Esophagus squamous epithelium (tissue), 5 donors: ENCODE measurements around the gene KCNG2. TPM values are rescaled to one million over a fixed set of nuclear protein-coding genes. Genes with fewer than 3 reads are reported as not detected.

Source experiments
- DNase-seq: peaks from one replicate; lab custom pipeline; 2025; lab: John Stamatoyannopoulos, UW
- H3K27ac ChIP-seq, 4 donors: fragments of 200-600 bp; sonication (generic); one replicate each; pipeline ENCODE4 v1.5.1; 2016 to 2019; ENCODE audit warnings: mild to moderate bottlenecking in 1 of 4
- H3K27me3 ChIP-seq, 4 donors: fragments of 200-600 bp; sonication (generic); 1 replicate in 3 of 4; 2 replicates in 1 of 4; pipeline versions ENCODE4 v1.5.1 to v1.6.0; 2017 to 2021; ENCODE audit warnings: antibody characterized with exemption in 1 of 4
- H3K36me3 ChIP-seq, 3 donors: fragments of 200-600 bp; sonication (generic); one replicate each; pipeline ENCODE4 v1.5.1; 2016 to 2019
- H3K4me1 ChIP-seq, 3 donors: fragments of 200-600 bp; sonication (generic); one replicate each; pipeline ENCODE4 v1.5.1; 2017 to 2019
- H3K4me3 ChIP-seq, 4 donors: fragments of 200-600 bp; sonication (generic); 1 replicate in 3 of 4; 2 replicates in 1 of 4; pipeline ENCODE4 v1.5.1; 2016 to 2019; ENCODE audit warnings: mild to moderate bottlenecking in 2 of 4, moderate library complexity in 1 of 4
- H3K9me3 ChIP-seq, 3 donors: fragments of 200-600 bp; sonication (generic); one replicate each; pipeline ENCODE4 v1.5.1; 2016 to 2019
- POLR2A ChIP-seq, 4 donors: fragments of 450-650 bp; IDR thresholded peaks; one replicate each; pipeline ENCODE4 v1.6.1; 2017; ENCODE audit warnings: antibody characterized with exemption in 4 of 4, mild to moderate bottlenecking in 4 of 4, moderate library complexity in 3 of 4
- WGBS, 2 donors: methylation state at CpG; one replicate each; pipeline ENCODE4 v1.1.5; 2018; 5-methylcytosine and 5-hydroxymethylcytosine counted together
- intact Hi-C: fragments of 100-400 bp; cut with DNase I; formaldehyde crosslinking; loops from one replicate; pipeline ENCODE4 v1.15.0; 2022
- total RNA-seq, 4 donors: library from RNA; depleted of rRNA; stranded (reverse); fragments of >200 nt; gene quantifications; one replicate each; pipeline ENCODE4 v1.1.0, GENCODE V29; 2016
- TF ChIP-seq, protein P1 (sequence below), 6 experiments: fragments of 450-650 bp in 4 of 6; fragments of 200-600 bp in 2 of 6; sonication (generic) in 2 of 6; IDR thresholded peaks; one replicate each; pipeline ENCODE4 v1.5.1; 2016 to 2019; ENCODE audit warnings: antibody characterized with exemption in 6 of 6, mild to moderate bottlenecking in 4 of 6, moderate library complexity in 4 of 6
- donor health status: DM: yes; HTN: yes; CAD: no.

Gene KCNG2
- total RNA-seq, 4 donors from 2014 or later = 0.19 TPM; not detected in 3

DNA sequence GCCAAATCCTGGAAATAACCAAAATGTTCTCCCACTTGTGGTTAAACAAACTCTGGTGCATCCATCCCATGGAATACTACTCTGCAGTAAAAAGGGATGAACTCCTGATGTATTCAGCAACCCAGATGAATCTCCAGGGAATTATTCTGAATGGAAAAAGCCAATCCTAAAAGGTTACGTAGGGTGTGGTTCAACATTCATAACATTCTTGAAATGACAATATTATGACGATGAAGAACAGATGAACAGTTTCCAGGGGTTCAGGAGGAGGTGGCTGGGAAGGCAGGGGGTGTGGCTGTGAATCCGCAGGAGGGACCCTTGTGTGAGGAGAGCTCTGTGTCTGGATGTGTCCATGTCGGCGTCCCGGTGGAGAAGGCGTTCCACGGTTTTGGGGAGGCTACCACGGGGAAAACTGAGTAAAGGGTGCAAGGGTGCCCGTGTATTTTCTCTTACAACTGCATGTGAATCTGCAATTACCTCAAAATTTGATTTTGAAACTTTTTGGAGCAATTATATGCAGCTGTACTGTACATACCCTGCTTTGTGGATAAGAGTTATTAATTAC, 47.3 kb downstream of the KCNG2 start:
- Histone ChIP-seq H3K9me3 (peaks cover 0 to 15% (median 3%) of the 10 kb centered on the region in 3 donors), H3K27me3 (peaks cover 0 to 4% (median 0%) of the 10 kb centered on the region in 4 donors), H3K4me3 (no peak overlapping the region), H3K27ac (no peak overlapping the region), H3K36me3 (no peaks in the 10 kb centered on the region), H3K4me1 (no peaks in the 10 kb centered on the region)
- 81 to 92% methylated on average over 10 of the region's 10 CpGs for WGBS, 2 donors
- intact Hi-C loops = no loop called here
- DNase-seq = no peak
- TF ChIP-seq, protein P1, sequence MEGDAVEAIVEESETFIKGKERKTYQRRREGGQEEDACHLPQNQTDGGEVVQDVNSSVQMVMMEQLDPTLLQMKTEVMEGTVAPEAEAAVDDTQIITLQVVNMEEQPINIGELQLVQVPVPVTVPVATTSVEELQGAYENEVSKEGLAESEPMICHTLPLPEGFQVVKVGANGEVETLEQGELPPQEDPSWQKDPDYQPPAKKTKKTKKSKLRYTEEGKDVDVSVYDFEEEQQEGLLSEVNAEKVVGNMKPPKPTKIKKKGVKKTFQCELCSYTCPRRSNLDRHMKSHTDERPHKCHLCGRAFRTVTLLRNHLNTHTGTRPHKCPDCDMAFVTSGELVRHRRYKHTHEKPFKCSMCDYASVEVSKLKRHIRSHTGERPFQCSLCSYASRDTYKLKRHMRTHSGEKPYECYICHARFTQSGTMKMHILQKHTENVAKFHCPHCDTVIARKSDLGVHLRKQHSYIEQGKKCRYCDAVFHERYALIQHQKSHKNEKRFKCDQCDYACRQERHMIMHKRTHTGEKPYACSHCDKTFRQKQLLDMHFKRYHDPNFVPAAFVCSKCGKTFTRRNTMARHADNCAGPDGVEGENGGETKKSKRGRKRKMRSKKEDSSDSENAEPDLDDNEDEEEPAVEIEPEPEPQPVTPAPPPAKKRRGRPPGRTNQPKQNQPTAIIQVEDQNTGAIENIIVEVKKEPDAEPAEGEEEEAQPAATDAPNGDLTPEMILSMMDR (IDR thresholded peaks at IDR 0.05) = no peak
- TF ChIP-seq POLR2A (IDR thresholded peaks at IDR 0.05) = no peak

DNA sequence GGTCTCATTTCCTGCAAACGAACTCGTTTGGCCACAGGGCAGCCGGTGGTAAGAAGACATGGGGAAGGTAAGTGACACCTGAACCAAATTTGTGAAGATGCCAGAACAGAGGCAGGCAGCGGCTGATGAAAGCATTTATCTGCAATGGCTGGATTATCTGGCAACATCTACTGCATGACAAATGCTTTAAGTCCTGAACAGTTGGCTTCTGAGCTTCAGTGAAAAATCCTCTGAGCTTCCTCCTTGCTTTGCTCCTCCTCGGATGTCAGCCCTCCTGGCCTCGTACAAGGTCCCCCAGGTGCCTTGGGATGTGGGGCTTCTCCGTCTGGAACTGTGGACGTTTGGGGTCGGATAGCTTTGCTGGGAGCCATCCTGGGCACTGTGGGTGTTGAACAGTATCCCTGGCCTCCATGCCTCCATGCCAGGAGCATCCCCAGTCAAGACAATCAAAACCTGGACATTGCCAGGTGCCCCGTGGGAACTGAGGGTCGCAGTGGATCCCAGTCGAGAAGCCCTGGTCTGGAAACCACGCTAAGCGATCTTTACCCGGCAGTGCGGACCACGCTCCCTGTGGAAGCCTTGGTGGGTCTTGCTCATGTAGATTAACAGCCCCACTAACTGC, 49.3 kb downstream of the KCNG2 start:
- no peak for DNase-seq

DNA sequence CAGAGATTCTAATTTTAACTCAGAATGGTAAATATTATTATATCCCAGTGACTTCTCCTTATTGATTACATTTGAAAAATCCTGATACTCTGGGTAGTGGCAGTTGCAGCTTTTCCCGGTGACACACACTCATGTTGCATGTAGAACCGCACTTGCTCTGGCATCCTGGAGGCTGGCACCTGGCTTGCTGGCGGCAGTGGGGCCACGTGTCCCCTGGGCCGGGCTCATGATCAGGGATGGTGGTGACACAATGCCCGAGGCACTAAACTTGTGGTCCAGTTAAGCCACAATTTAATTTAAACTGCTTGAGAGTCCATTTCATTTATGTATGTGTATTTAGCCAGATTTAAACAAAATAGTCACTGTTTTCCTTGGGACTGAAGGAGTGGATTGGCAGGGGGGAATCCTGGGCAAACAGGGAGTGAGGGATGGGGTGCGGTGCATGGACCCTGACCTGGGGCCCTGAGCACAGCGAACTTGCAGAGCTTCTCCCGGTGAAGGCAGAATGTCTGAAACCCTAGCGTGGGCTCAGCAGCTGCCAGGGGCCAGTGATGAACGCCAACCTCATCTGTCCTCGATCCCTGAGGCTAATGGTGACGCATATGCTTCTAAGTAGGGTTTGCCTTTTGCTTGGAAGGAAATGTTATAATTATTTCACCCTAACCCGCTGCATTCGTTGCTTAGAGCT, 50.0 kb downstream of the KCNG2 start:
- DNase-seq = no peak
- 74 to 87% methylated on average over 8 to 15 of the region's 15 CpGs for WGBS, 2 donors
- no peaks in the 10 kb centered on the region for H3K36me3 ChIP-seq
- peaks cover 0 to 4% (median 0%) of the 10 kb centered on the region in 3 donors for H3K9me3 ChIP-seq
- intact Hi-C loops = no loop called here
- peaks cover 0 to 4% (median 0%) of the 10 kb centered on the region in 4 donors for H3K27me3 ChIP-seq
- no peak overlapping the region for H3K27ac ChIP-seq
- H3K4me1 ChIP-seq = no peaks in the 10 kb centered on the region
- TF ChIP-seq POLR2A (IDR thresholded peaks at IDR 0.05) = no peak
- TF ChIP-seq, protein P1 (IDR thresholded peaks at IDR 0.05) = no peak
- H3K4me3 ChIP-seq = no peak overlapping the region

More for the DNA sequence above, 49.3 kb downstream of the KCNG2 start:
- no peak overlapping the region for H3K27ac ChIP-seq
- H3K27me3 ChIP-seq = peaks cover 0 to 4% (median 0%) of the 10 kb centered on the region in 4 donors
- H3K9me3 ChIP-seq = peaks cover 0 to 11% (median 0%) of the 10 kb centered on the region in 3 donors
- no peaks in the 10 kb centered on the region for H3K4me1 ChIP-seq
- 49 to 75% methylated on average over 6 to 12 of the region's 17 CpGs for whole genome bisulfite sequencing, 2 donors
- H3K4me3 ChIP-seq = no peak overlapping the region
- TF ChIP-seq POLR2A (IDR thresholded peaks at IDR 0.05) = no peak
- TF ChIP-seq, protein P1 (IDR thresholded peaks at IDR 0.05) = no peak
- no peaks in the 10 kb centered on the region for H3K36me3 ChIP-seq
- intact Hi-C loops = no loop called here

DNA sequence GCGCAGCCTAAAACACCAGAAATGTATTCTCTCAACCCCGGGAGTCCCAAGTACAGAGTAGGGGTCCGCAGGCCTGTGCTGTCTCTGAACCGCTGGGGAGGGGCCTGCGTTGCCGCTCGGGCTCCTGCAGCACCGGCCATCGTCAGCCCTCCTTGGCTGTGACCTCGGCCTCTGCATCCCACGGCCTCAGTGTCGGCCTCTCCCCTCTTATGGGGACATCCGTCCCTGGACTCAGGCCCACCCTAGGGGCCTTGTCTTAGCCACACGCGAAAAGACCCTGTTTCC, 50.5 kb downstream of the KCNG2 start:
- intact Hi-C loops = no loop called here
- H3K4me1 ChIP-seq = no peaks in the 10 kb centered on the region
- 90% methylated on average over 4 of the region's 15 CpGs; no CpG with 5 or more reads in 1 of the 2 donors for WGBS, 2 donors

More for the DNA sequence above, 50.5 kb downstream of the KCNG2 start:
- no peak for DNase-seq
- Histone ChIP-seq H3K36me3 (no peaks in the 10 kb centered on the region), H3K27ac (no peak overlapping the region), H3K4me3 (no peak overlapping the region), H3K27me3 (peaks cover 0 to 4% (median 0%) of the 10 kb centered on the region in 4 donors), H3K9me3 (no peaks in the 10 kb centered on the region)
- TF ChIP-seq, protein P1 (IDR thresholded peaks at IDR 0.05) = no peak
- no peak for TF ChIP-seq POLR2A (IDR thresholded peaks at IDR 0.05)
